ENCODE measurements around the gene MBD5.
"Not testable (repeated sequence)": the region's sequence is repeated elsewhere in the genome, so short reads cannot be mapped to it uniquely, and the experiment has no call there.

MBD5 gene

DNA sequence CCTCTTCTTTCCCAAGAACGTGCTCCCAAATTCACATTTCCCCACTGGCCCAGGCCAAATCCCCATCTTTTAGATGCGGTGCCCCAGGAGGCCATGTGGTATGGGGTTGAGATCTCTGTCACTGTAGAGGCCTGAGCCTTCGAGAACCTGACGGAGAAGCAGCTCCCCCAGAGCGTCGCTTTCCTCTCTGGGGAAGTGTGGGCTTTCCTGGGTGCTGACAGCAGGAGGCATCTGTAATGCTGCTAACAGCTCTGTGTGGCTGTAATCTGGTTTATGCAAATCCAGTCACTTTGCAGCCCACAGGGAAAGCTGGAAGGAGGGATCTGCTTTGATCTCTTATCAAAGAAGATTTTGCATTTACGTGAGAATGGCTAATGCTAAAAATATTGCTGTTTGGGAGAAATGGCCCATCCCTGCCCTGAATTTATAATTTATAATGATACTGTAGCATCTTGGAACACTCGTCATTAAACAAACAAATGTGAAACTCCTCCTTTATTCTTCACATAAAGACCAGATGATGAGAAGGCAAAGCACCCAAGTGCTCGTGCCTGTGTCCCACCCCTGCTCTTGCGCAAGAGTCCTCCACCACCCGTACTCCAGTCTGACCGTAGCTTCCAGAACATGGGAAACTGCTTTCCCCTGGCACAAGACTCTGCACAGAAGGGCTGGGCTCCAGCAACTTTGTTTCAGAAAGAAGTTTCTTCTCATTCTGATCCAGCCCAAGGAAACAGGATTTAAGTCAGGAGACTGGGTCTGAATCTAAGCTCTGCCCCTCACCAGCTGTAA is 513.7 kb downstream of the MBD5 start:
- Histone ChIP-seq H3K4me1 (ENCODE audit: control insufficient read depth in 5 of 5, insufficient read depth in 5 of 5, low read length in 5 of 5) (peaks cover 0 to 4% (median 0%) of the 10 kb centered on the region in 5 donors), H3K27ac (ENCODE audit: low read depth, low read length) (no peak overlapping the region), H3K9me3 (ENCODE audit: control insufficient read depth in 5 of 5, low read length in 5 of 5) (no peaks in the 10 kb centered on the region), H3K4me3 (ENCODE audit: low read depth in 1 of 5, low read length in 5 of 5) (no peak overlapping the region), H3K27me3 (ENCODE audit: control insufficient read depth in 5 of 5, insufficient read depth in 4 of 5, low read length in 5 of 5) (peaks cover 0 to 19% (median 5%) of the 10 kb centered on the region in 5 donors), H3K36me3 (ENCODE audit: control insufficient read depth in 5 of 5, insufficient read depth in 5 of 5, low read length in 5 of 5) (no peaks in the 10 kb centered on the region), H3K9ac (ENCODE audit: low read length in 5 of 5) (no peak overlapping the region)

DNA sequence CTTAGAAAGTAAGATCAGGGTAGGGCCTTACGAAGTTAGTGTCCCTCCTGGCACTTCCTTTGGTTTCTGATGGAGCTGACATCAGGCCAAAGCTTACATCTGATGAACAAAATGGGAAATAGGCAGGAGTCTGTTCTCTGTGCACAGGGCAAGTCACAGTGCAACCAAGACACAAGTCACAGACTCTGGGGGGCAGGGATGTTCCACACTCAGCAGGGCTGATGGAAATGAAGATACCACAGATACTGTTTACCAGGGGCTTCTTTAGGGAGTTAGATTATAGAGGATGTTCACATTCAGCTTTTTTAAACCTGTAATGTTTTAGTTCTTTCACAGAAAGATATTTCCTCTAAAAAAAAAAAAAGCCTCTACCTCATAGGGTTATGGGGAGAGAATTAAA is 517.5 kb downstream of the MBD5 start:
- H3K9ac ChIP-seq (ENCODE audit: low read length in 5 of 5): no peak overlapping the region
- peaks cover 2 to 8% (median 5%) of the 10 kb centered on the region in 5 donors for H3K27me3 ChIP-seq (ENCODE audit: control insufficient read depth in 5 of 5, insufficient read depth in 4 of 5, low read length in 5 of 5)
- H3K27ac ChIP-seq (ENCODE audit: low read depth, low read length): no peak overlapping the region
- no peaks in the 10 kb centered on the region for H3K9me3 ChIP-seq (ENCODE audit: control insufficient read depth in 5 of 5, low read length in 5 of 5)
- no peaks in the 10 kb centered on the region for H3K36me3 ChIP-seq (ENCODE audit: control insufficient read depth in 5 of 5, insufficient read depth in 5 of 5, low read length in 5 of 5)
- H3K4me3 ChIP-seq (ENCODE audit: low read depth in 1 of 5, low read length in 5 of 5): no peak overlapping the region
- H3K4me1 ChIP-seq (ENCODE audit: control insufficient read depth in 5 of 5, insufficient read depth in 5 of 5, low read length in 5 of 5): peaks cover 0 to 14% (median 4%) of the 10 kb centered on the region in 5 donors

DNA sequence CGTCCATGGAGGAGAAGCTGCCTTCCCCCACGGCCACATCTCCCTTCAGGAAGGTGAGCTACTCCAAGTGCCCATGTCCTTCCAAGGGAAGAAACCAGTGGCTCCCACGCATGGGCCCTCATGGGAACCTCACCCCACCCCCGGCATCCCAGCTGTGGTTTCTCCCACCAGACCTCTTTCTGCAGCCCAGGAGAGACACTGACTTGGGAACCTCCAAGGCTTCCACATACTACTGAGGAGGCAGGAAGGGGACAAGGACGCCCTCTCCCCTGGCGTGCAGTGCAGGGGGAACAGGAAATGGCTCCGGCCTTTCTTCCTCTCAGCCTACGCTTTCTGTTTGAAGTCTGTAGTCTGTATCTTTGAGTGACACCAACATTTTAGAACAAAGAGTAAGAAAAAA is 519.1 kb downstream of the MBD5 start:
- Histone ChIP-seq H3K4me1 (ENCODE audit: control insufficient read depth in 5 of 5, insufficient read depth in 5 of 5, low read length in 5 of 5) (peaks cover 0 to 11% (median 4%) of the 10 kb centered on the region in 5 donors), H3K9ac (ENCODE audit: low read length in 5 of 5) (no peak overlapping the region), H3K36me3 (ENCODE audit: control insufficient read depth in 5 of 5, insufficient read depth in 5 of 5, low read length in 5 of 5) (no peaks in the 10 kb centered on the region), H3K4me3 (ENCODE audit: low read depth in 1 of 5, low read length in 5 of 5) (peak overlapping the region in 1 of 5 donors; percentile 23), H3K9me3 (ENCODE audit: control insufficient read depth in 5 of 5, low read length in 5 of 5) (no peaks in the 10 kb centered on the region), H3K27ac (ENCODE audit: low read depth, low read length) (no peak overlapping the region), H3K27me3 (ENCODE audit: control insufficient read depth in 5 of 5, insufficient read depth in 4 of 5, low read length in 5 of 5) (peaks cover 0 to 5% (median 3%) of the 10 kb centered on the region in 5 donors)

DNA sequence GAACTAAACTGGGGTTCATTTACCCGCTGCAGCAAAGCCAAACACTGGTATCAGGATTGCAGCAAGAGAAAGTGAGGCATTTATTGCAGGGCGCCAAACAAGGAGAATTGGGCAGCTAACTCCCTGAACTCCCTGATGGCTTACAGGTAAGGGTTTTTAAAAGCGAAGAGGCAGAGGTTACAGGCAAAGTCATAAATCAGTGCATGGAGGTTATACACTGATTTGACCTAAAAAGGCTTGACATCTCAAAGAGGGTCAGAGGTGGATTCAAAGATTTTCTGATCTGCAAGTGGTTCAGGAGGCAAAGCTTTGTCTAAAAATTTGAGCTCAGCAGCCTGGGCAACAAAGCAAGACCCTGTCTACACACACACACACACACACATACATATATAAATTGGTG is 520.9 kb downstream of the MBD5 start:
- Histone ChIP-seq H3K9ac (ENCODE audit: low read length in 5 of 5) (no peak overlapping the region), H3K27me3 (ENCODE audit: control insufficient read depth in 5 of 5, insufficient read depth in 4 of 5, low read length in 5 of 5) (peaks cover 0 to 5% (median 2%) of the 10 kb centered on the region in 5 donors), H3K27ac (ENCODE audit: low read depth, low read length) (no peak overlapping the region), H3K4me1 (ENCODE audit: control insufficient read depth in 5 of 5, insufficient read depth in 5 of 5, low read length in 5 of 5) (peaks cover 0 to 18% (median 4%) of the 10 kb centered on the region in 5 donors), H3K9me3 (ENCODE audit: control insufficient read depth in 5 of 5, low read length in 5 of 5) (no peaks in the 10 kb centered on the region), H3K4me3 (ENCODE audit: low read depth in 1 of 5, low read length in 5 of 5) (no peak overlapping the region), H3K36me3 (ENCODE audit: control insufficient read depth in 5 of 5, insufficient read depth in 5 of 5, low read length in 5 of 5) (no peaks in the 10 kb centered on the region)

DNA sequence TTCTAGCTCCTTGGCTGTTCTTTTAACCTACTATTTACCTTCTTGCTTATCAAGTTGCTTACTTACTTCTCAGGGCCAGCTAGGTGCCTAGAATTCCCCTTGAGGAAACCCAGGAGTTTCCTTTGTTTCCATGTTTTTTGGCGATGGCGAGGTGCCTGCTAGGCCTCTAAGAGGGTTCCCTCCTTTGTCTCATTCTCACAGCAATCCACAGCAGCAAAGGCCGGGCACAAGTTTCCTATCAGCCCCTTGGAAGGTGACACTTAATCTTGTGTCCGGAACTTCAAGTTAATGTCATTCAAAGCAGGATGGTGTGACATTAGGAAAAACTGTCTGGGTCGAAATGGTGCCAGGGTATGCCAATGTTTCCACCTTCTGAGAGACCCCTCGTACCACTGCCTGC is 521.7 kb downstream of the MBD5 start:
- Histone ChIP-seq H3K36me3 (ENCODE audit: control insufficient read depth in 5 of 5, insufficient read depth in 5 of 5, low read length in 5 of 5) (no peaks in the 10 kb centered on the region), H3K9me3 (ENCODE audit: control insufficient read depth in 5 of 5, low read length in 5 of 5) (no peaks in the 10 kb centered on the region), H3K27ac (ENCODE audit: low read depth, low read length) (no peak overlapping the region), H3K27me3 (ENCODE audit: control insufficient read depth in 5 of 5, insufficient read depth in 4 of 5, low read length in 5 of 5) (peaks cover 0 to 5% (median 2%) of the 10 kb centered on the region in 5 donors), H3K4me1 (ENCODE audit: control insufficient read depth in 5 of 5, insufficient read depth in 5 of 5, low read length in 5 of 5) (peaks cover 0 to 18% (median 4%) of the 10 kb centered on the region in 5 donors), H3K9ac (ENCODE audit: low read length in 5 of 5) (no peak overlapping the region), H3K4me3 (ENCODE audit: low read depth in 1 of 5, low read length in 5 of 5) (no peak overlapping the region)

DNA sequence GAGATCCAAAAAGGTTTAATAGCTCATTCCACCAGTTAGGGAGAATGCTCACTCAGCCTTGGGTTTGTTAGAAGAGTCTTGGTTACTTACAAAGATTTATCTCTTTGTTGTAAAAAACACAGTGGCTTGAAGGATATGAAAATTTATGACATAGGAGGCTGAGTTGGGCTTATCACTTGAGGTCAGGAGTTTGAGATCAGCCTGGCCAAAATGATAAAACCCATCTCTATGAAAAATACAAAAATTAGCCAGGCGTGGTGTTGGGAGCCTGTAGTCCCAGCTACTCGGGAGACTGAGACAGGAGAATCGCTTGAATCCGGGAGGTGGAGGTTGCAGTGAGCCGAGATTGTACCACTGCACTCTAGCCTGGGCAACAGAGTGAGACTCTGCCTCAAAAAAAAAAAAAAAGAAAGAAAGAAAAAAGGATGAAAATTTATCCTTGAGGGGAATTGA is 522.2 kb downstream of the MBD5 start:
- not testable (repeated sequence) for H3K9me3 ChIP-seq (ENCODE audit: control insufficient read depth in 5 of 5, low read length in 5 of 5); H3K4me3 ChIP-seq (ENCODE audit: low read depth in 1 of 5, low read length in 5 of 5); H3K36me3 ChIP-seq (ENCODE audit: control insufficient read depth in 5 of 5, insufficient read depth in 5 of 5, low read length in 5 of 5); H3K27ac ChIP-seq (ENCODE audit: low read depth, low read length); H3K9ac ChIP-seq (ENCODE audit: low read length in 5 of 5); H3K27me3 ChIP-seq (ENCODE audit: control insufficient read depth in 5 of 5, insufficient read depth in 4 of 5, low read length in 5 of 5)
- H3K4me1 ChIP-seq (ENCODE audit: control insufficient read depth in 5 of 5, insufficient read depth in 5 of 5, low read length in 5 of 5): peaks cover 0 to 18% (median 4%) of the 10 kb centered on the region in 5 donors

DNA sequence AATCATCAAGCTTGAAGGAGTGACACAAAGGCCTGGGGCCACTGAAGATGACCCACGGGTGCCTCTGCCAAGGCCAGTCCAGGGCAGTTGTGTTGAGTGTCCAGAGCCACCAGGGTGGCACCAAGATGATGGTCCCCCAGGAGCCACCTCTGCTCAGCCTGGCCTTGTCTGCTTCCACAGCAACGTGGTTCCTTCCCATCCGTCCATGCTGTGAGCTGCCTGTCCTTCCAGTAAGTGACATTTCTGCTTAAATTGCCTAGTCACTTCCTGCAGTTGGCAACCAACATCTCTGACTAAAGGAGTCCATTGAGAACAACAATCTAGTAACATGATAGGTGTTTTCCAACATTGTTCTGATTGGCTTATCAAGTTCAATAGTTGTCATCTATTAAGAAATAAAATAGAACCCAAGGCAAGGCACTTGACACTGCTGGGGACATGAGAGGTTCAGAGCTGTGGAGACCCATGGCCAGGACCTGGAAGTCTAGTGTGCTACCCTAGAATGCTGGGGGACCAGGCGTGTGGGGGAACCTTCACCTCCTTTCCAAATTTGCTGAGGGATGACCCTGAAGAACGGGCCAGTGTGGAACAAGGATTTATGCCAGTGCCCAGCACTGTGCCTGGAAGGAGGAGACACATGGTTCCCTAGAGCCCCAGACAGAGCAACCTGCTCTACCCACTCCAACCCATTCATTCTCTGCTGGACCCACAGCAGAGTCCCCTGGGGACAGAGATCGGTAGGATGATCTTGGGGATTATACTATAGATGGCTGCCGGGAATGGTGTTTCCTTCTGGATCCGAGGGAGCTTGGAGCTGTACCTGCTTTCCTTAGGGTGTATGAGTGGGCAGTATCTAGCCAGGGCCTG is 524.7 kb downstream of the MBD5 start:
- H3K27ac ChIP-seq (ENCODE audit: low read depth, low read length): no peak overlapping the region

DNA sequence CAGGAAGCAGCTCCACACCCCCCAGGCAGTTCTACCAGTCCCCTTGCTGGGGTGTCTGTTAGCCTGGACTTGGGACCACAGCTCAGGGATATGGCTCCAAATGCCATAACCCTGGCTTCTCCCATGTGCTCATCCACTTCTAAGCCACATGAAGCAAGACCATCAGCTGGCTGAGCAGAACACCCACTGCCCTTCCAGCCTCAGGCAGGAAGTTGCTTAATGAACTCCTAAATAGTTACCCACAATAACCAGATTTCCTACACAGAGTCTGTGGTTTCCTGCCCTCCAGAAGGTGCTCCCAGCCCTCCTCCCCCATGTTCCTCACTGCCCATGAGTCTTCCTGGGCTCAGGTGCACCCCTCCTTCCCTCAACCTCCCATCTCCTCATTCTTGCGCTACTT is 525.4 kb downstream of the MBD5 start:
- Histone ChIP-seq H3K4me1 (ENCODE audit: control insufficient read depth in 5 of 5, insufficient read depth in 5 of 5, low read length in 5 of 5) (peaks cover 0 to 8% (median 0%) of the 10 kb centered on the region in 5 donors), H3K9ac (ENCODE audit: low read length in 5 of 5) (no peak overlapping the region), H3K36me3 (ENCODE audit: control insufficient read depth in 5 of 5, insufficient read depth in 5 of 5, low read length in 5 of 5) (no peaks in the 10 kb centered on the region), H3K9me3 (ENCODE audit: control insufficient read depth in 5 of 5, low read length in 5 of 5) (no peaks in the 10 kb centered on the region), H3K27ac (ENCODE audit: low read depth, low read length) (no peak overlapping the region), H3K27me3 (ENCODE audit: control insufficient read depth in 5 of 5, insufficient read depth in 4 of 5, low read length in 5 of 5) (no peaks in the 10 kb centered on the region), H3K4me3 (ENCODE audit: low read depth in 1 of 5, low read length in 5 of 5) (no peak overlapping the region)

More for the DNA sequence above, 524.7 kb downstream of the MBD5 start:
- no peaks in the 10 kb centered on the region for H3K36me3 ChIP-seq (ENCODE audit: control insufficient read depth in 5 of 5, insufficient read depth in 5 of 5, low read length in 5 of 5)
- H3K4me3 ChIP-seq (ENCODE audit: low read depth in 1 of 5, low read length in 5 of 5): no peak overlapping the region
- H3K4me1 ChIP-seq (ENCODE audit: control insufficient read depth in 5 of 5, insufficient read depth in 5 of 5, low read length in 5 of 5): peaks cover 0 to 8% (median under 1%) of the 10 kb centered on the region in 5 donors
- no peaks in the 10 kb centered on the region for H3K27me3 ChIP-seq (ENCODE audit: control insufficient read depth in 5 of 5, insufficient read depth in 4 of 5, low read length in 5 of 5)
- no peaks in the 10 kb centered on the region for H3K9me3 ChIP-seq (ENCODE audit: control insufficient read depth in 5 of 5, low read length in 5 of 5)
- no peak overlapping the region for H3K9ac ChIP-seq (ENCODE audit: low read length in 5 of 5)

DNA sequence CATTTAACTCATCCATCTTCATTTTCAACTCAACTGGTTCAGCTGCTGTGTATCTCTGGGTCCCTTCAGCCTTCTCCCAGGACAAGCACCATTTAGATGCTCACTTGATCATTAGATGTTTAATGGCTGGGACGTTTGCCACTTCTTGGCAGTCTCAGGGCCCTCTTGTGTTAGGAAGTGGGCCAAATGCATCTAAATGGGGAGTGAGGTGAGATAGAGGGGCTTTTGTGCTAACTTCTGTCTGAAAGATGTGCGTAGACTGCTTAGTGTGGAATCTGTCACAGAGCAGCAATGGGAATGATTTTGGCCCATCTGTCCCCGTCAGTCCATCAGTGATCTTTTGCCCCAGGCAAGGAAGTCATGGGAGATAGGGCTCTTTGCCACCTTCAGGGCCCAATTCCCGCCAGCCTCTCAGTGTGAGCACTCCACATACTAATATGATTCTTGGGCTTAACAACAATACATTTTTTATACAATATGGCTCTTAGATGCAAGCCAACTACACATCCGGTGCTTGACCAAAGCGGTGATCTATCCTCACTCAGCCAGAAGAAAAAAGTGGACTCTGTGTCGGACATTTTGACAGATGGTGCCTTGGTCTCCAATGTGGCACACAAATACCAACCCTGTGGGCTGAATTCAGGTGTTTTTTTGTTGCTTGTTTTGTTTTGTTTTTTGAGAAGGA is 528.0 kb downstream of the MBD5 start:
- Histone ChIP-seq H3K4me1 (ENCODE audit: control insufficient read depth in 5 of 5, insufficient read depth in 5 of 5, low read length in 5 of 5) (peaks cover 0 to 22% (median 3%) of the 10 kb centered on the region in 5 donors), H3K4me3 (ENCODE audit: low read depth in 1 of 5, low read length in 5 of 5) (no peak overlapping the region), H3K9ac (ENCODE audit: low read length in 5 of 5) (no peak overlapping the region), H3K27me3 (ENCODE audit: control insufficient read depth in 5 of 5, insufficient read depth in 4 of 5, low read length in 5 of 5) (no peaks in the 10 kb centered on the region), H3K27ac (ENCODE audit: low read depth, low read length) (no peak overlapping the region), H3K9me3 (ENCODE audit: control insufficient read depth in 5 of 5, low read length in 5 of 5) (no peaks in the 10 kb centered on the region), H3K36me3 (ENCODE audit: control insufficient read depth in 5 of 5, insufficient read depth in 5 of 5, low read length in 5 of 5) (no peaks in the 10 kb centered on the region)

Measured in subcutaneous abdominal adipose tissue (tissue), 5 donors.